AG20443 (cell line): ENCODE measurements around the gene TNFRSF12A.

Source experiments
- DNase-seq: peaks from one replicate; pipeline ENCODE4 v3.0.0; 2012; ENCODE audit warnings: low spot score, mixed read lengths

Gene TNFRSF12A

DNA sequence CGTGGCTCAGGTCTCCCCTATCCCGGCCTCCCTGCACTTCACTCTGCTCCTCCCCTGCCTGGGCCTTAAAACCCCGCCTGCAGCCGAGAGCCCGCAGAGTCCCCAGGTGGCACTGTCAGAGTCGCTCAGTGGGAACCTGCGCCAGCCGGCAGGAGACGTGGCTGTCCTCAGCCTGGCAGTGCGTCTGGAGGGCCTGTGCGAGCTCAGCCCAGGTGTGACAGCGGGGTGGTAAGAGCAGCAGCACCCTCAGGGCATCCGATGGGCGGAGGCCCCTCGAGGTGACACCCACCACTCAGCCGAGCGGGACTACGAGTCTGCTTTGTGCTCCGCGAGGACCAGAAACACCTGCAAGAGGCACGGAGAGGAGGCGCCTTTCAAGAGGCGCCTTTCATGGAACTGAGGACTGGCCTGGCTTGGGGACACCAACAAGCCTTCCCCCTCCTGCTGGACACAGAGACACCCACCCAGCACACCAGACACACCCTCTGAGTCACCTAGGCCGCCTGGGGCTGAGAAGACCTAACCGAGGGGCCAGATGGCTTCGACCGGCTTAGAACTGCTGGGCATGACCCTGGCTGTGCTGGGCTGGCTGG lies 7.2 kb upstream of the TNFRSF12A start, which contains the start of gene CLDN9:
Gene CLDN9 (plus strand): TSS at position 96 of the 593 bp plus-strand sequence. CDS start 440 bp downstream, at position 536.
- no peak for DNase-seq

DNA sequence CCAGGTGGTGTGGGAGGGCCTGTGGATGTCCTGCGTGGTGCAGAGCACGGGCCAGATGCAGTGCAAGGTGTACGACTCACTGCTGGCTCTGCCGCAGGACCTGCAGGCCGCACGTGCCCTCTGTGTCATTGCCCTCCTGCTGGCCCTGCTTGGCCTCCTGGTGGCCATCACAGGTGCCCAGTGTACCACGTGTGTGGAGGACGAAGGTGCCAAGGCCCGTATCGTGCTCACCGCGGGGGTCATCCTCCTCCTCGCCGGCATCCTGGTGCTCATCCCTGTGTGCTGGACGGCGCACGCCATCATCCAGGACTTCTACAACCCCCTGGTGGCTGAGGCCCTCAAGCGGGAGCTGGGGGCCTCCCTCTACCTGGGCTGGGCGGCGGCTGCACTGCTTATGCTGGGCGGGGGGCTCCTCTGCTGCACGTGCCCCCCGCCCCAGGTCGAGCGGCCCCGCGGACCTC lies 6.6 kb upstream of the TNFRSF12A start:
- DNase-seq, result no peak

DNA sequence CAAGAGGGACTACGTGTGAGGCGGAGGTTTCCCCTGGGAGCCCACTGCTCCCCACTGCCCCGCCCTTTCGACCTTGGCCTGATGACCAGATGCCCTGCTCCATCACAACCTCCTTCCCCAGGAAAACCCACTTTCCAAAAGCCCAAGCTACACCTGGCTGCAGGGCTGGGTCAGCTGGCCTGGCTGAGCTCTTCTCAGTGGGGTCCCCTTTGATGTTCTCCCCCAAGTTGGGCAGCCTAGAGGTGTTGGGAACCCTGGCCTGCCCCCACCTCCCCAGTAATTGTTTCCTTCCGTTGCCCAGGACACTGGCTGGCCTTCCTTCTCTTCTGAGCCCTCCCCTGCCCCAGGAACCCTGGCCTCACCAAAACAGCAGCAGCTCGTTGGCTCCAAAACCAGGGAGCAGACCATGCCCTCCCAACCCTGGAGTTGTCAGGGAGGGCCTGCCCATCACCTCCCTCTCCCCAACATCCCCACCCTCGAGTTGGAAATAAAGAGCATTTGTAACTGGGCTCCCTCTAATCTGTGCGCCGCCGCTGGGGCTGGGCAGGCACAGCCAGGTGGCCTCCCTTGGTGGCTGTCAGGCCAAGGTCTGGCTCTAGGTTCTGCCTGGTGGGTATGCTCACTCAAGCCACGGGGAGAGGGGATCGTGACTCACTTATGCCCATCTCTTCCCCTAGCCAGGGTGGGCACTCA lies 6.0 kb upstream of the TNFRSF12A start:
- no peak for DNase-seq

- DNase-seq, result no peak
Observed at GRCh38 chr16:3014971-3015370, 5.2 kb upstream of the TNFRSF12A start.

DNA sequence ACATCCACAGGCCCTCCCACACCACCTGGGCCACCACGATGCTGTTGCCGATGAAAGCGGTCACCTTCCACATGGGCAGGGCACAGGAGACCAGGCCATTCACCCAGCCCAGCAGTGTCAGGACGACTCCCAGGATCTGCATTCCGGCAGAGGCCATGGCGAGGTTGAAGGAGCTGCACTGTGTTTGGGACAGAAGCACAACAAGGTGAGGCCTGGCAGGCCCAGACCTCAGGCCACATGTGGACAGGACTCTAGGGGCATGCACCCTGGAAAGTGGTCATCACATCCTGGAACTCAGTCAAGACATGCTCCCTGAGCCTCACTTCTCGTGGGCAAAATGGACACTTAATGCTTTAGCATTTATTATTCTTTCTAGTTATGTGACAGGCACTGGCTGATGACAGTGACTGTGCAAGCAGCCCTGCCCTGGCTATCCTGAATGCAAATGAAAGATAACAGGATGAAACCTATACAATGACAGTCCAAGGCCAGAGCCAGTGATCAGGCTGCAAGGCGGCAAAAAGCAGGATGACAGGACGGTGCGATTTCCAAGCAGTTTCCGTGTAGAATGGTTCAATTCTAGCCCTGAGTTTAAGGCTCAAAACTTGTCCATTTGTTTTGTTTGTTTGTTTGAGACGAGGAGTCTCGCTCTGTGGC lies 4.2 kb upstream of the TNFRSF12A start:
- no peak for DNase-seq

DNA sequence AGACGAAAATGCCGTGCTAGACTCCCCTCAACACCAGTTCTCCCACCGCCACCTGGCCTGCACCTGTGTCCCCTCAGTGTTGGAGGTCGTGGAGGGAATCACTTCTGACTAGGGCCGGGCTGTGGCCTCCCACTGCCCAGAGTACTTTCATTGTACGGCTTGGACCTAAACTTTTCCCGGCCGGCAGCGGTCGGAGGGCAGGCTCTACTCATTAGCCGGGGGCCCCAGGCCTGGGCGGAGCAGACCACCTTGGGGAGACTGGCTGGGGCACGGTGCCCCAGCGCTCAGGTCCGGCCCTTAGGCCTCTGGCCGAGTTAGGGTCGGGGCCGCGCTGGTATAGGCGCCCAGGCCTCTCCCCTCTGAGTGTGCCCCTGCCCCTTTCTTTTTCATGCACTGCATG lies 2.8 kb upstream of the TNFRSF12A start:
- no peak for DNase-seq

DNA sequence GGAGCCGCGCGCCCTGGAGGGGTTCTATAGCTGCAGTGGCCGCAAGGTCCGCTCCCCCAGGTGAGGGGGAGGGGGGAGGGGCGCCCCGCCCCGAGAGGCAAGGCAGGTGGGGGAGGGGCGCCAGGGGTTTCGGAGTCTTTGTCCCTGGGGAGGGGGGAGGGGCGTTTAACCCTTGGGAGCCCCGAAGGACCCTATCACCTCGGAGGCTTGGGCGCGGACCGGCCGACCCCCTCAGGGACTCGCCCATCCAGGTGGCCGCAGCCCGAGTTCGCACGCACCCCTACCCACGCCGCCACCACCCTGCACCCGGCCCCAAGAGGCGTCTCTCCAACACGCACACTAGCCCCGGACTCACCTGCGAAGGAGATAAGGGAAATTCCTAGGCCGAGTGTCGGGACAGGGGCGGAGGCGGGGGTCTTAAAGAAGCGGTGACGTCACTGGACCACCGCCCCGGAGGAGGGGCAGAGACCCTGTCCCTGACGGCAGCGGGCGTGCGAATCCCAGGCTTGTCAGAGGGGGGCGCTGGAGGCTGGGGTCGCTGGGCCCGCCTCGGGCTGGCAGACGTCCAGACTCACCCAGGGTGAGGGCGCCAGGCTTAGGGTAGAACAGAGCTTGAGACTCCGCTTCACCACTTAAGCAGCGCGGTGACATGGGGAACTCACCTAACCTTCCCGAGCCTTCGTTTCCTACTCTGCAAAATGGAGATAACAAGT lies 2.2 kb upstream of the TNFRSF12A start, which contains the start of gene CLDN6:
Gene CLDN6 (minus strand): TSS at position 390 of the 713 bp plus-strand sequence. CDS start 2,162 bp downstream, outside the sequence.
- no peak for DNase-seq

GRCh38 chr16:3019594-3020246 lies 448 bp upstream of the TNFRSF12A start:
- no peak for DNase-seq

GRCh38 chr16:3020604-3021448 lies 658 bp downstream of the TNFRSF12A start:
- DNase-seq, result peak; percentile 93

GRCh38 chr16:3021449-3022207 lies 1.5 kb downstream of the TNFRSF12A start:
- peak; percentile 82 for DNase-seq

- peak; percentile 90 for DNase-seq
Observed at GRCh38 chr16:3022208-3022683, 2.1 kb downstream of the TNFRSF12A start.

- no peak for DNase-seq
Observed at GRCh38 chr16:3022684-3023414, 2.7 kb downstream of the TNFRSF12A start.

- DNase-seq, result peak; percentile 67
Observed at GRCh38 chr16:3023415-3023668, 3.2 kb downstream of the TNFRSF12A start.

GRCh38 chr16:3023669-3024478 lies 3.7 kb downstream of the TNFRSF12A start, which contains the start of the genes HCFC1R1 and THOC6:
Gene HCFC1R1 (minus strand): TSS chr16:3023942. CDS start chr16:3023941, 1 bp downstream.
Gene THOC6 (plus strand): TSS chr16:3024035. CDS start chr16:3024327, 292 bp downstream.
- peak; percentile 86 for DNase-seq

GRCh38 chr16:3025032-3026002 lies 5.1 kb downstream of the TNFRSF12A start:
- no peak for DNase-seq

DNA sequence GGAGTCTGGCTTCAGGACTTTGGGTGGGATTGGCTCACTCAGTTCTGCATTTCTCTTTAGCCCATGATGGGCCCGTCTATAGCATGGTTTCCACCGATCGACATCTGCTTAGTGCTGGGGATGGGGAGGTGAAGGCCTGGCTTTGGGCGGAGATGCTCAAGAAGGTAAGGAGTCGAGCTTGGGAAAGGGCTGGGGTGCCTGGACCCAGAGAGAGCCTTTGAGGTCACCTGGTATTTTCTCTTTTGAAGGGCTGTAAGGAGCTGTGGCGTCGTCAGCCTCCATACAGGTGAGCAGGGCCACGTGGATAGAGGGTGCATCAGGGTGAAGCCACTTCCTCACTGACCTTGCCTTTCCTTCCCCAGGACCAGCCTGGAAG lies 5.8 kb downstream of the TNFRSF12A start:
- no peak for DNase-seq
